Body of pancreas (tissue), 4 donors: ENCODE results near the gene PPP3R1. TPM values are rescaled to one million over a fixed set of nuclear protein-coding genes. Genes with fewer than 3 reads are reported as not detected.

Experiments
- ATAC-seq: fragments of 150-250 bp; one replicate; pipeline ENCODE4 v1.9.1; 2016
- DNase-seq, 4 donors: peaks; one replicate each; pipeline ENCODE4 v3.0.0-alpha.2; 2019
- H3K27ac ChIP-seq, 4 donors: fragments of 200-600 bp; sonication (generic); 1 replicate in 3 of 4; 2 replicates in 1 of 4; pipeline versions ENCODE4 v1.5.1 to v1.6.1; 2016 to 2019; ENCODE audit warnings: mild to moderate bottlenecking in 1 of 4, mixed read lengths in 1 of 4, moderate library complexity in 1 of 4
- H3K27me3 ChIP-seq, 2 donors: fragments of 200-600 bp; sonication (generic); one replicate each; pipeline ENCODE4 v1.6.0; 2016; ENCODE audit warnings: mild to moderate bottlenecking in 1 of 2
- H3K36me3 ChIP-seq, 2 donors: fragments of 200-600 bp; sonication (generic); replicated peaks in 1 of 2; 2 replicates each; pipeline ENCODE4 v1.5.1; 2016; ENCODE audit warnings: low read depth in 2 of 2; ENCODE audit not compliant: insufficient read depth in 1 of 2
- H3K4me1 ChIP-seq: fragments of 200-600 bp; sonication (generic); one replicate; pipeline ENCODE4 v1.6.0; 2016
- H3K4me3 ChIP-seq, 2 donors: fragments of 200-600 bp; sonication (generic); 1 replicate in 1 of 2; 2 replicates in 1 of 2; pipeline ENCODE4 v1.5.1; 2016 to 2019
- H3K9me3 ChIP-seq, 3 donors: fragments of 200-600 bp; sonication (generic); 1 replicate in 2 of 3; 2 replicates in 1 of 3; pipeline ENCODE4 v1.5.1; 2016
- CTCF ChIP-seq, 7 experiments: fragments of 450-650 bp in 4 of 7; fragments of 200-600 bp in 3 of 7; sonication (generic) in 3 of 7; IDR thresholded peaks; one replicate each; pipeline ENCODE4 v1.5.1; 2016 to 2019; ENCODE audit warnings: antibody characterized with exemption in 7 of 7
- POLR2A ChIP-seq, 3 donors: fragments of 450-650 bp; IDR thresholded peaks; one replicate each; pipeline ENCODE4 v1.6.1; 2016; ENCODE audit warnings: antibody characterized with exemption in 3 of 3, mild to moderate bottlenecking in 2 of 3
- WGBS, 2 donors: methylation state at CpG; one replicate each; pipeline ENCODE4 v1.1.5; 2017; 5-methylcytosine and 5-hydroxymethylcytosine counted together
- intact Hi-C: fragments of 100-400 bp; cut with DNase I; formaldehyde crosslinking; loops from one replicate; pipeline ENCODE4 v1.15.1; 2023
- total RNA-seq, 2 donors: library from RNA; depleted of rRNA; stranded (reverse); fragments of >200 nt; gene quantifications; one replicate each; pipeline ENCODE4 v1.1.0, GENCODE V29; 2016

Gene PPP3R1
- total RNA-seq, 2 donors from 2014 or later, result 11.2 to 15.6 TPM

DNA sequence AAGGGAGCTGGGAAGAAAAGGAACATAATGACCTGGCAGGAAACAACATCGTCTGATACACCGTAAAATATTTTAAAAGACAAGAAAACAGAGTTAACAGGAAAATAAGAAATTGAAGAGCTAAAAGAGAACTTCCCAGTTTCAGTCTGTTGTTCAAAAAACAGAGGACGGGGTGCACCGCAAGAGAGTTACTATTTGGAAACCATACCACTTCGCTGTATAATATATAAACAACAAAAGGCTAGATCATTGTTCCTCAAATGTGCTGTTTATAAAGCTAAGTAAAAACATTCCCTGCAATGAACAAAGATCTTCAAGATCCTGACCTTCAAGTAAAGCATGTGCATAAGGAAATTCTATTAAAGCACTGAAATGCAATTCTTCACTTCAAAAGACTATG is 2.1 kb downstream of the PPP3R1 start:
- intact Hi-C loops, result no loop called here
- 10 to 27% methylated on average over 5 of the region's 5 CpGs for WGBS, 2 donors
- Histone ChIP-seq H3K4me3 (peak overlapping the region in 1 of 2 donors; percentile 52), H3K27ac (peak overlapping the region in 3 of 4 donors; percentile 93 to 97 (median 94)), H3K27me3 (no peaks in the 10 kb centered on the region), H3K9me3 (no peaks in the 10 kb centered on the region), H3K4me1 (peaks cover 54% of the 10 kb centered on the region), H3K36me3 (no peaks in the 10 kb centered on the region)
- ATAC-seq, result no peak
- no peak for DNase-seq
- TF ChIP-seq CTCF (IDR thresholded peaks at IDR 0.05) (no peak), POLR2A (IDR thresholded peaks at IDR 0.05) (no peak)

DNA sequence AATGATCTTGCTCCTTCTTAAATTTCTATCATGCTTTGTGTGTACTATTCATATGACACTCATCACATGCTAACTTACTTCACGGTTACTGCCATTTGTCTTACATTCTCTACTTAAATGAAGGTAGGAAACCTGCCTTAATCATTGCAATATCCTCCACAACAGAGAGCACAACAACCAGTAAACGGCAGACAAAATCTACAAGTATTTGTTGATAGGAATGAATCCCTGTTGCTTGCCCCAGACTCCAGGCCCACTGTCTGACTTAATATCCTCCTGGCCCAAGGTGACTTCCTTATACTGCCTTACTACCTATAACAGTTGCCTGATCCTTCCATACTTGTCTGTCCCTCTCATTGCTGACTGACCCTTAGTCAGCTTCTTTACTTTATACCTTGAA is 3.5 kb downstream of the PPP3R1 start:
- Histone ChIP-seq H3K36me3 (no peaks in the 10 kb centered on the region), H3K4me1 (peaks cover 67% of the 10 kb centered on the region), H3K27me3 (no peaks in the 10 kb centered on the region), H3K4me3 (no peak overlapping the region), H3K9me3 (no peaks in the 10 kb centered on the region), H3K27ac (no peak overlapping the region)
- no peak for DNase-seq
- intact Hi-C loops, result no loop called here
- TF ChIP-seq POLR2A (IDR thresholded peaks at IDR 0.05) (no peak), CTCF (IDR thresholded peaks at IDR 0.05) (no peak)
- 57 to 61% methylated on average over 2 of the region's 2 CpGs for WGBS, 2 donors
- no peak for ATAC-seq

DNA sequence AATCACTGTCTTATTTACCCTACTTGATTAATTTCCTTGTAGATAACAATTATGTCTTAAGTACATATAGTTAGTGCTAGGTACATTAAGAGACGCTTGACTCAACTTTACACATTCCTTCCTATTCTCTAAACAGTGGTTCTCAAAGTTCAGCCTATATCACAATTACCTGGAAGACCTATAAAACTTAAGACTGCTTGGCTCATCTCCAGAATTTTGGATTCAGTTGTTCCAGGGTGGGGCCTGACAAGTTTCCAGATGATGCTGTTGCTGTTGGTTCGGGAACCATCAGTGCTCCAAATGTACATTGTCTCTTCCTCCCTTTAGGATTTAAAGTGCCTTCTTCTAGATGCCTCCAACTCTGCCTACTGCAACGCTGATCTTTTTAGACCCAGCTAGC is 4.0 kb downstream of the PPP3R1 start:
- Histone ChIP-seq H3K4me1 (peaks cover 70% of the 10 kb centered on the region), H3K9me3 (no peaks in the 10 kb centered on the region), H3K4me3 (no peak overlapping the region), H3K36me3 (no peaks in the 10 kb centered on the region), H3K27me3 (no peaks in the 10 kb centered on the region), H3K27ac (no peak overlapping the region)
- no peak for DNase-seq
- no peak for ATAC-seq
- WGBS, 2 donors, result 64 to 69% methylated on average over 3 of the region's 3 CpGs
- TF ChIP-seq POLR2A (IDR thresholded peaks at IDR 0.05) (no peak), CTCF (IDR thresholded peaks at IDR 0.05) (no peak)
- intact Hi-C loops, result no loop called here

GRCh38 chr2:68246396-68246795 is 5.9 kb downstream of the PPP3R1 start:
- no peak overlapping the region for H3K27ac ChIP-seq
- DNase-seq, result no peak
- TF ChIP-seq POLR2A (IDR thresholded peaks at IDR 0.05) (no peak), CTCF (IDR thresholded peaks at IDR 0.05) (no peak)
- peaks cover 73% of the 10 kb centered on the region for H3K4me1 ChIP-seq
- ATAC-seq, result no peak
- H3K27me3 ChIP-seq, result no peaks in the 10 kb centered on the region
- H3K4me3 ChIP-seq, result no peak overlapping the region
- 72 to 94% methylated on average over 1 of the region's 1 CpG for WGBS, 2 donors
- H3K9me3 ChIP-seq, result no peaks in the 10 kb centered on the region
- intact Hi-C loops, result no loop called here
- H3K36me3 ChIP-seq, result no peaks in the 10 kb centered on the region

DNA sequence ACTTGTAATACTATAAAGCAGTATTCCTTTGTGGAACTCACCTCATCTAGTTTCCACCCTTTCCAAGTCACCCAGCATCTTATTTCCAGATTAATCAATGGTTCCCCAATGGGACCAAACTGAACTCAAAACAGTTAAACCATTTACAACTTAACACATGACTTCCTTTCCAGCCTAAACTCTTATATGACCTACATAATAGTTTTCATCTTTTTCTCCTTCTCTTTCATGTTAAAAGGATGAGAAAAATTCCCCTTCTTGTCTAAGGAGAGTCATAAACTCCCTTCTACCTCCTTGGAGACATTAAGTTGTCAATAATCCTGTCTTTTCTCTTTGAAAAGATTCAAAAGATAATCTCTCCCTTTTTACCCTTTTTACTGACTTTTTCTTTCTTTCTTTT is 6.7 kb downstream of the PPP3R1 start:
- DNase-seq, result no peak
- TF ChIP-seq CTCF (IDR thresholded peaks at IDR 0.05) (no peak), POLR2A (IDR thresholded peaks at IDR 0.05) (no peak)
- Histone ChIP-seq H3K27ac (no peak overlapping the region), H3K4me3 (no peak overlapping the region), H3K4me1 (peaks cover 77% of the 10 kb centered on the region), H3K36me3 (no peaks in the 10 kb centered on the region), H3K9me3 (no peaks in the 10 kb centered on the region), H3K27me3 (no peaks in the 10 kb centered on the region)
- intact Hi-C loops, result no loop called here
- ATAC-seq, result no peak
